ENCODE measurements around the gene SLC6A19. TPM values are rescaled to one million over a fixed set of nuclear protein-coding genes. Genes with fewer than 3 reads are reported as not detected.
A peak's percentile ranks its signal among the peaks of the same experiment; 100 is the strongest.

The SLC6A19 gene
- total and polyA plus RNA-seq, 5 experiments from 2014 or later, result not detected

- Mint-ChIP-seq H3K4me1 (no peaks in the 10 kb centered on the region), H3K27me3 (peaks cover 0 to 8% (median 5%) of the 10 kb centered on the region in 5 donors), H3K36me3 (no peaks in the 10 kb centered on the region), H3K27ac (peak overlapping the region in 1 of 10 donors; percentile 65), H3K4me3 (no peak overlapping the region), H3K9me3 (no peaks in the 10 kb centered on the region)
- ATAC-seq, result no peak
- no peak for DNase-seq
- POLR2A ChIA-PET, result no interaction called here
Observed at GRCh38 chr5:1202798-1203185, 1.4 kb downstream of the SLC6A19 start.

GRCh38 chr5:1203311-1203967 lies 2.0 kb downstream of the SLC6A19 start:
- Mint-ChIP-seq H3K36me3 (no peaks in the 10 kb centered on the region), H3K27ac (no peak overlapping the region), H3K4me1 (no peaks in the 10 kb centered on the region), H3K9me3 (no peaks in the 10 kb centered on the region), H3K27me3 (peaks cover 0 to 8% (median 5%) of the 10 kb centered on the region in 5 donors), H3K4me3 (no peak overlapping the region)
- peak in 2 of 10 donors; percentile 4 to 32 for DNase-seq
- POLR2A ChIA-PET, result no interaction called here
- no peak for ATAC-seq

GRCh38 chr5:1203968-1204692 lies 2.7 kb downstream of the SLC6A19 start:
- H3K4me3 Mint-ChIP-seq, result no peak overlapping the region
- DNase-seq (peak in 1 of 10 donors; percentile 52), ATAC-seq (no peak)
- POLR2A ChIA-PET, result no interaction called here
- no peaks in the 10 kb centered on the region for H3K36me3 Mint-ChIP-seq
- H3K27ac Mint-ChIP-seq, result no peak overlapping the region
- H3K9me3 Mint-ChIP-seq, result no peaks in the 10 kb centered on the region
- no peaks in the 10 kb centered on the region for H3K4me1 Mint-ChIP-seq
- peaks cover 0 to 8% (median 5%) of the 10 kb centered on the region in 5 donors for H3K27me3 Mint-ChIP-seq

GRCh38 chr5:1204693-1205242 lies 3.4 kb downstream of the SLC6A19 start:
- H3K27ac Mint-ChIP-seq, result peak overlapping the region in 1 of 10 donors; percentile 49
- peaks cover 0 to 8% (median 5%) of the 10 kb centered on the region in 5 donors for H3K27me3 Mint-ChIP-seq
- ATAC-seq (no peak), DNase-seq (peak in 1 of 10 donors; percentile 22)
- POLR2A ChIA-PET, result no interaction called here
- H3K36me3 Mint-ChIP-seq, result no peaks in the 10 kb centered on the region
- no peak overlapping the region for H3K4me3 Mint-ChIP-seq
- H3K4me1 Mint-ChIP-seq, result peaks cover 0 to 2% (median 0%) of the 10 kb centered on the region in 4 donors
- no peaks in the 10 kb centered on the region for H3K9me3 Mint-ChIP-seq

- ATAC-seq (no peak), DNase-seq (no peak)
- POLR2A ChIA-PET, result no interaction called here
- no peaks in the 10 kb centered on the region for H3K36me3 Mint-ChIP-seq
- H3K27me3 Mint-ChIP-seq, result peaks cover 0 to 8% (median 5%) of the 10 kb centered on the region in 5 donors
- H3K9me3 Mint-ChIP-seq, result no peaks in the 10 kb centered on the region
- H3K4me1 Mint-ChIP-seq, result peaks cover 0 to 2% (median 0%) of the 10 kb centered on the region in 4 donors
- peak overlapping the region in 1 of 10 donors; percentile 49 for H3K27ac Mint-ChIP-seq
- H3K4me3 Mint-ChIP-seq, result no peak overlapping the region
Observed at GRCh38 chr5:1205255-1206180, 4.1 kb downstream of the SLC6A19 start.

- DNase-seq (peak in 1 of 10 donors; percentile 1), ATAC-seq (no peak)
- H3K36me3 Mint-ChIP-seq, result no peaks in the 10 kb centered on the region
- no peaks in the 10 kb centered on the region for H3K9me3 Mint-ChIP-seq
- H3K4me3 Mint-ChIP-seq, result no peak overlapping the region
- peaks cover 0 to 2% (median 0%) of the 10 kb centered on the region in 4 donors for H3K4me1 Mint-ChIP-seq
- peaks cover 0 to 8% (median 4%) of the 10 kb centered on the region in 5 donors for H3K27me3 Mint-ChIP-seq
- H3K27ac Mint-ChIP-seq, result no peak overlapping the region
- POLR2A ChIA-PET, result no interaction called here
Observed at GRCh38 chr5:1206521-1207412, 5.4 kb downstream of the SLC6A19 start.

- ATAC-seq (no peak), DNase-seq (no peak)
- Mint-ChIP-seq H3K27ac (peak overlapping the region in 1 of 10 donors; percentile 43), H3K36me3 (no peaks in the 10 kb centered on the region), H3K4me3 (no peak overlapping the region), H3K27me3 (peaks cover 0 to 8% (median 4%) of the 10 kb centered on the region in 5 donors), H3K9me3 (no peaks in the 10 kb centered on the region), H3K4me1 (peaks cover 0 to 2% (median 0%) of the 10 kb centered on the region in 4 donors)
- POLR2A ChIA-PET, result no interaction called here
Observed at GRCh38 chr5:1207555-1207954, 6.2 kb downstream of the SLC6A19 start.

- H3K27me3 Mint-ChIP-seq, result peaks cover 0 to 8% (median 4%) of the 10 kb centered on the region in 5 donors
- POLR2A ChIA-PET, result no interaction called here
- no peaks in the 10 kb centered on the region for H3K36me3 Mint-ChIP-seq
- no peak overlapping the region for H3K4me3 Mint-ChIP-seq
- H3K4me1 Mint-ChIP-seq, result peaks cover 0 to 2% (median 0%) of the 10 kb centered on the region in 4 donors
- no peak overlapping the region for H3K27ac Mint-ChIP-seq
- DNase-seq (peak in 1 of 10 donors; percentile 1), ATAC-seq (no peak)
- no peaks in the 10 kb centered on the region for H3K9me3 Mint-ChIP-seq
Observed at GRCh38 chr5:1208221-1208742, 6.9 kb downstream of the SLC6A19 start.

- Mint-ChIP-seq H3K4me3 (no peak overlapping the region), H3K27me3 (peaks cover 0 to 8% (median 4%) of the 10 kb centered on the region in 5 donors), H3K36me3 (no peaks in the 10 kb centered on the region), H3K4me1 (peaks cover 0 to 2% (median 0%) of the 10 kb centered on the region in 4 donors), H3K27ac (peak overlapping the region in 1 of 10 donors; percentile 43), H3K9me3 (no peaks in the 10 kb centered on the region)
- no peak for ATAC-seq
- DNase-seq, result peak in 2 of 10 donors; percentile 3 to 57
- POLR2A ChIA-PET, result no interaction called here
Observed at GRCh38 chr5:1208743-1209488, 7.5 kb downstream of the SLC6A19 start.

GRCh38 chr5:1209489-1209852 lies 8.1 kb downstream of the SLC6A19 start:
- Mint-ChIP-seq H3K27ac (peak overlapping the region in 2 of 10 donors; percentile 43 to 57), H3K9me3 (no peaks in the 10 kb centered on the region), H3K4me1 (peaks cover 0 to 2% (median 0%) of the 10 kb centered on the region in 4 donors), H3K36me3 (no peaks in the 10 kb centered on the region), H3K4me3 (no peak overlapping the region), H3K27me3 (peaks cover 0 to 8% (median 4%) of the 10 kb centered on the region in 5 donors)
- DNase-seq (no peak), ATAC-seq (no peak)
- POLR2A ChIA-PET, result no interaction called here

Data from naive thymus-derived CD8-positive, alpha-beta T cell (primary cell).